ENCODE measurements around the gene SCNN1B.
"Not testable (repeated sequence)": the region's sequence is repeated elsewhere in the genome, so short reads cannot be mapped to it uniquely, and the experiment has no call there.

The SCNN1B gene

DNA sequence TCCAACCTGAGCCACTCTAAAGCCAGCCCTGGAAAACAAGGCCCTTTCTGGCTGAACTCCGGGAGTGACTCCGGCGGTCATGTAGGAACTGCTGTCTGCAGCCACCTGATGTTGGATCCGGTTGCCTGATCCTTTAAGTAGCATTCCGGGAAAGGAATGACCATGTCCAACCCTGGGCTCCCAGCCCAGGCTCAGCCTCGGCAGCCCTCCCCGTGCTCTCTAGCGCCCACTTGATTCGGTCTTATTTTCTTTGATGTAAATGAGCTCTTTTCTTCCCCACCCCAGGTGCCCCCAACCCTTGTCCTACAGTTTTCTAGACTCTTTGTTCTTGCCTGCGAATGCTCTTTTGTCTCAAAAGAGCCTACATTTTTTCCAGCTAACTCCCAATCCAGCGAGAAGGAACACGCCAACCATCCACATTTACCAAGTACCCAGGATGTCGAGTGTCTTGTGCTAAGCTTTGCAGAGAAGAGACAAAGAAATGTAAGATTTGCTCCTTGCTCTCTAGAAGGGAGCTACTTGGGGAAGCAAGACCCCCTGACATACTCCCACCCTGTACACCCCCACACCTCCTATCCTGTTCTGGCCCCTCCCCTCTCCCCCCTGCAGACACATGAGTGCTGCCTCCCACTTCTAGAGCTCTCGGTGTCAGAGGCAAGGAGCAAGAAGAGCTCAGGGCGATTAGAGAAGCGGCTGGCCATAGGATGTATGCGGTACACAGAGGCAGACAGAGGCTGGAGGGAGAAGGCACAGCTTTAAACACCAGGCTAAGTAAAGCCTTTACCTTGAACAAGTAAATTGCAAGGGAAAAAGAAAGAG is 97.1 kb downstream of the SCNN1B start:
- Histone ChIP-seq H3K36me3 (ENCODE audit: control insufficient read depth, insufficient read depth, low read length) (peaks cover 19% of the 10 kb centered on the region), H3K27me3 (ENCODE audit: control insufficient read depth, insufficient read depth, low read length) (no peaks in the 10 kb centered on the region), H3K4me3 (ENCODE audit: low read length) (no peak overlapping the region), H3K4me1 (ENCODE audit: control insufficient read depth, insufficient read depth, low read length) (peaks cover 3% of the 10 kb centered on the region), H3K27ac (ENCODE audit: low read depth, low read length) (no peak overlapping the region), H3K9ac (ENCODE audit: low read length) (no peak overlapping the region)

DNA sequence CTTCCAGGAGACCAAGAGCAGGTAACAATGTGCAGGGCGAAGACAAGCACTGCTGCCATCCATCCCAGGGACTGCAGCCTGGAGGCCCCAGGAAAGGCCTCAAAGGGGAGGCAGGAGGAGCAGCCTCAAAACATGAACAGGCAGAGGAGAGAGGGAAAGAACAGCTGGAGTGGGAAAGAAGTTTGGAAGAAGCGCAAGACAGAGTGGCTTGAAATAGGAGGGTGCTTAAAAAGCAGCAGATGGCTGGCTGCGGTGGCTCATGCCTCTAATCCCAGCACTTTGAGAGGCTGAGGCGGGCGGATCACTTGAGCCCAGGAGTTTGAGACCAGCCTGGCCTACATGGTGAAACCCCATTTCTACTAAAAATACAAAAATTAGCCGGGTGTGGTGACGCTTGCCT is 98.3 kb downstream of the SCNN1B start:
- H3K4me1 ChIP-seq (ENCODE audit: control insufficient read depth, insufficient read depth, low read length); H3K9ac ChIP-seq (ENCODE audit: low read length); H3K27ac ChIP-seq (ENCODE audit: low read depth, low read length); H3K27me3 ChIP-seq (ENCODE audit: control insufficient read depth, insufficient read depth, low read length); H3K4me3 ChIP-seq (ENCODE audit: low read length): not testable (repeated sequence)
- peaks cover 22% of the 10 kb centered on the region for H3K36me3 ChIP-seq (ENCODE audit: control insufficient read depth, insufficient read depth, low read length)

GRCh38 chr16:23401139-23401538 is 99.0 kb downstream of the SCNN1B start:
- Histone ChIP-seq H3K27me3 (ENCODE audit: control insufficient read depth, insufficient read depth, low read length) (no peaks in the 10 kb centered on the region), H3K4me1 (ENCODE audit: control insufficient read depth, insufficient read depth, low read length) (peaks cover 5% of the 10 kb centered on the region), H3K27ac (ENCODE audit: low read depth, low read length) (no peak overlapping the region), H3K36me3 (ENCODE audit: control insufficient read depth, insufficient read depth, low read length) (peaks cover 25% of the 10 kb centered on the region), H3K4me3 (ENCODE audit: low read length) (no peak overlapping the region), H3K9ac (ENCODE audit: low read length) (no peak overlapping the region)

GRCh38 chr16:23402100-23402499 is 100.0 kb downstream of the SCNN1B start:
- Histone ChIP-seq H3K4me1 (ENCODE audit: control insufficient read depth, insufficient read depth, low read length) (peaks cover 5% of the 10 kb centered on the region), H3K27me3 (ENCODE audit: control insufficient read depth, insufficient read depth, low read length) (no peaks in the 10 kb centered on the region), H3K27ac (ENCODE audit: low read depth, low read length) (no peak overlapping the region), H3K4me3 (ENCODE audit: low read length) (no peak overlapping the region), H3K9ac (ENCODE audit: low read length) (no peak overlapping the region), H3K36me3 (ENCODE audit: control insufficient read depth, insufficient read depth, low read length) (peaks cover 27% of the 10 kb centered on the region)

GRCh38 chr16:23403547-23403946 is 101.4 kb downstream of the SCNN1B start:
- Histone ChIP-seq H3K36me3 (ENCODE audit: control insufficient read depth, insufficient read depth, low read length) (peaks cover 23% of the 10 kb centered on the region), H3K9ac (ENCODE audit: low read length) (no peak overlapping the region), H3K27me3 (ENCODE audit: control insufficient read depth, insufficient read depth, low read length) (no peaks in the 10 kb centered on the region), H3K4me1 (ENCODE audit: control insufficient read depth, insufficient read depth, low read length) (peaks cover 5% of the 10 kb centered on the region), H3K27ac (ENCODE audit: low read depth, low read length) (no peak overlapping the region), H3K4me3 (ENCODE audit: low read length) (no peak overlapping the region)

DNA sequence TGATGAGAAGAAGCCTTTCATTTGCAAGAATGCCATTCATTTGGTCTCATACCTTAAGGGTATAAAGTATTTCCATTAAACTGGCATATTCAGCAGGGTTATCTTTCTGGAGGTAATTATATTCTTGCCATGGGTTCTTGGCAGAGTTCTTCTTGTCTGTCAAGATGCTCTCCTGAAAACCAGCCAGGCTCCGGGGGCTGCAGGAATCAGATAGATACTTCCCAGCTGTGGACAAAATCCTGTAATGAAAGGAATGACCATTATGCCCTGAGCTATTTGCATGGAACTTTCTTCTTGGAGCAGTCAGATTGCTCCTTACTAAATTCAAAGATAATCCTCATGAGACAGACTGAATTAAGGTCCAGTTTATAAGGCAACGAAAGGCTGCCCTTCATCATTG is 103.9 kb downstream of the SCNN1B start:
- Histone ChIP-seq H3K9ac (ENCODE audit: low read length) (no peak overlapping the region), H3K36me3 (ENCODE audit: control insufficient read depth, insufficient read depth, low read length) (peaks cover 18% of the 10 kb centered on the region), H3K27me3 (ENCODE audit: control insufficient read depth, insufficient read depth, low read length) (no peaks in the 10 kb centered on the region), H3K27ac (ENCODE audit: low read depth, low read length) (no peak overlapping the region), H3K4me1 (ENCODE audit: control insufficient read depth, insufficient read depth, low read length) (peaks cover 7% of the 10 kb centered on the region), H3K4me3 (ENCODE audit: low read length) (no peak overlapping the region)

DNA sequence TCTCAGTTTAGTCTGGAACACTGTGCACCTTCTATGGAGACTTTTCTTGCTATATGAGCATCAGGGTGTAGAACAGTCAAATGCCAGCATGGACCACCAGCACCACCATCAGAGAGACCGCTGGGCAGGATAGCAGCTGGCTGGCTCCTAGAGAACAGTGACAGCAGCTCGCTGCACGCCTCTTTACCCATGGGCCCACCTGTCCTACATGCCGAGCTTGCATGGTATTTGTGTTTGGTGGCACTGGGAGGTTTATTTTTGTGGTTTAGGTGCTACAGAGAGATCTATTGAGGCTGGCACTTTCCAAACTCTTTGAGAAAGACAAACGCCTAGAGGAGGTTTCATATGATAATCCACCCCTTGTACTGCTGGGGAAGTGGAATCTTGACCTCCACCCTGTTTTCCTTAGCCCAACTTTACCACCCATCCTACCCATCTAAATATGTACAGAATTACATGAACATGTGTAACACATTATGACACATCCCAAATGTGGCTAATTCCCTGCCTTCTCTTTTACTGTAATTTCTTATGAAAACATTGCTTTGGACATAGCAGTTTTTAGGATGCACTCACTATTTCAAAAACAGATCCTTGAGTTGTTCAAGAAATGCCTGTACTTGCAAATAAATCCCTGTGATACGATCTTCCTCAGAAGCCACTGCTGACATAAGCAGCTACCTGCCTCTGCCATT is 104.6 kb downstream of the SCNN1B start:
- H3K9ac ChIP-seq (ENCODE audit: low read length), result no peak overlapping the region
- peaks cover 18% of the 10 kb centered on the region for H3K36me3 ChIP-seq (ENCODE audit: control insufficient read depth, insufficient read depth, low read length)
- no peaks in the 10 kb centered on the region for H3K27me3 ChIP-seq (ENCODE audit: control insufficient read depth, insufficient read depth, low read length)
- peaks cover 7% of the 10 kb centered on the region for H3K4me1 ChIP-seq (ENCODE audit: control insufficient read depth, insufficient read depth, low read length)
- H3K27ac ChIP-seq (ENCODE audit: low read depth, low read length), result no peak overlapping the region
- H3K4me3 ChIP-seq (ENCODE audit: low read length), result no peak overlapping the region

- Histone ChIP-seq H3K27me3 (ENCODE audit: control insufficient read depth, insufficient read depth, low read length) (no peaks in the 10 kb centered on the region), H3K36me3 (ENCODE audit: control insufficient read depth, insufficient read depth, low read length) (peaks cover 23% of the 10 kb centered on the region), H3K4me1 (ENCODE audit: control insufficient read depth, insufficient read depth, low read length) (peaks cover 7% of the 10 kb centered on the region), H3K9ac (ENCODE audit: low read length) (no peak overlapping the region), H3K27ac (ENCODE audit: low read depth, low read length) (no peak overlapping the region), H3K4me3 (ENCODE audit: low read length) (no peak overlapping the region)
Measured at GRCh38 chr16:23407436-23408127, 105.5 kb downstream of the SCNN1B start.

DNA sequence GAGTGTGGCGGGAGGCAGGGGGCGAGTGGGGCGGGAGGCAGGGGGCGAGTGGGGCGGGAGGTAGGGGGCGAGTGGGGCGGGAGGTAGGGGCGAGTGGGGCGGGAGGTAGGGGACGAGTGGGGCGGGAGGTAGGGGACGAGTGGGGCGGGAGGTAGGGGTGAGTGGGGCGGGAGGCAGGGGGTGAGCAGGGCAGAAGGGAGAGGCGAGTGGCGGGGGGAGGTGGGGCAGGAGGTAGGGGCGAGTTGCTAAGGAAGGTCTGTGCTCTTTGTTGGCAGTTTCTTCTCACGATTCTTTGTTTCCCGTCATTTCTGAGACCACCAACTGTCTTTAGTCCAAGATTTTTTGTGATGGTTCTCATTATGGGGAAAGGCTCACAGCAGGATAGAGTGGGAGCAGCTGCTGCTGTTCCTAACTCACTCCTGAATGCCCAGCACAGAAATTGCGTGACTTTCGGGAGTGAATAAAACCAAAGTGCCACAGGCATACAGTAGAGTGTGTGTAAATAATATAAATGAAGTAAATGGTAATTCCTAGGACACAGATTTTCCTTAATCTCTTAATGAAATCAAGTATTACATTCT is 106.2 kb downstream of the SCNN1B start:
- Histone ChIP-seq H3K36me3 (ENCODE audit: control insufficient read depth, insufficient read depth, low read length) (peaks cover 23% of the 10 kb centered on the region), H3K27ac (ENCODE audit: low read depth, low read length) (peak overlapping the region; percentile 55), H3K4me3 (ENCODE audit: low read length) (no peak overlapping the region), H3K27me3 (ENCODE audit: control insufficient read depth, insufficient read depth, low read length) (no peaks in the 10 kb centered on the region), H3K4me1 (ENCODE audit: control insufficient read depth, insufficient read depth, low read length) (peaks cover 7% of the 10 kb centered on the region), H3K9ac (ENCODE audit: low read length) (no peak overlapping the region)

DNA sequence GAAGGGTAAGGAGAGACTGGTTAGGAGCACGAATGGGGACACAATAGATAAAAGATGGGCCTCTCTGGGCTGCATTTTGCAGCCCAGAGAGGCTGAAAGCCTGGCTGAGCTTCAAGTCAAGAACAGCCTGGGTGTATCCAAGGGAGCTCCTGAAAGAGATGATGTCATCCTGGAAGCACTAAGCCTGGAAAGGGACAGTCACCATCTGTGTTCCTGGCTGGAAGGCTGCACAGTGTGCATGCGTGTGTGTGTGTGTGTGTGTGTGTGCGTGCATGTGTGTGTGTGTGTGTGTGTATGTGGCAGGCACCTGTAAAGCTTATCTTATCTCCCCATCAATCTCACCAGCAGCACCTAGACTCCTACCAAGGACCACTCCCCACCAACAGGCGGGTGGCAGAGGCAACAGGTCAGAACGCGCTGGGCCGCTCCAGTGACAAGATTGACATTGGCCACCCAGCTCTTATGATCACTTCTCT is 106.8 kb downstream of the SCNN1B start:
- H3K36me3 ChIP-seq (ENCODE audit: control insufficient read depth, insufficient read depth, low read length), result peaks cover 26% of the 10 kb centered on the region
- H3K9ac ChIP-seq (ENCODE audit: low read length), result no peak overlapping the region
- peak overlapping the region; percentile 55 for H3K27ac ChIP-seq (ENCODE audit: low read depth, low read length)
- no peak overlapping the region for H3K4me3 ChIP-seq (ENCODE audit: low read length)
- H3K4me1 ChIP-seq (ENCODE audit: control insufficient read depth, insufficient read depth, low read length), result peaks cover 7% of the 10 kb centered on the region
- no peaks in the 10 kb centered on the region for H3K27me3 ChIP-seq (ENCODE audit: control insufficient read depth, insufficient read depth, low read length)

- H3K36me3 ChIP-seq (ENCODE audit: control insufficient read depth, insufficient read depth, low read length), result peaks cover 30% of the 10 kb centered on the region
- no peak overlapping the region for H3K4me3 ChIP-seq (ENCODE audit: low read length)
- H3K27me3 ChIP-seq (ENCODE audit: control insufficient read depth, insufficient read depth, low read length), result no peaks in the 10 kb centered on the region
- peak overlapping the region; percentile 51 for H3K27ac ChIP-seq (ENCODE audit: low read depth, low read length)
- peaks cover 5% of the 10 kb centered on the region for H3K4me1 ChIP-seq (ENCODE audit: control insufficient read depth, insufficient read depth, low read length)
- H3K9ac ChIP-seq (ENCODE audit: low read length), result no peak overlapping the region
Measured at GRCh38 chr16:23409522-23409921, 107.4 kb downstream of the SCNN1B start.

GRCh38 chr16:23410176-23410575 is 108.1 kb downstream of the SCNN1B start:
- no peak overlapping the region for H3K9ac ChIP-seq (ENCODE audit: low read length)
- no peaks in the 10 kb centered on the region for H3K27me3 ChIP-seq (ENCODE audit: control insufficient read depth, insufficient read depth, low read length)
- H3K36me3 ChIP-seq (ENCODE audit: control insufficient read depth, insufficient read depth, low read length), result peaks cover 31% of the 10 kb centered on the region
- peaks cover 5% of the 10 kb centered on the region for H3K4me1 ChIP-seq (ENCODE audit: control insufficient read depth, insufficient read depth, low read length)
- H3K4me3 ChIP-seq (ENCODE audit: low read length), result no peak overlapping the region
- no peak overlapping the region for H3K27ac ChIP-seq (ENCODE audit: low read depth, low read length)

All from rectal smooth muscle tissue (tissue), 1 donor.